Activated CD8-positive, alpha-beta T cell treated with anti-CD3 and anti-CD28 coated beads for 36 hours (primary cell): ENCODE measurements around the gene TUBB2B. TPM values are rescaled to one million over a fixed set of nuclear protein-coding genes. Genes with fewer than 3 reads are reported as not detected.

Source experiments
- ATAC-seq: fragments of 200-7000 bp; cut with Tn5 transposase; one replicate; pipeline ENCODE4 v1.10.0; 2021; ENCODE audit warnings: mild to moderate bottlenecking, moderate library complexity
- CTCF ChIA-PET: fragments of 350-600 bp; sonication (Branson Sonifier 250); formaldehyde crosslinking; loops from one replicate; lab custom pipeline; 2021; ENCODE audit warnings: antibody characterized with exemption; lab: Charles Lee
- POLR2A ChIA-PET: fragments of 350-600 bp; sonication (Branson Sonifier 250); formaldehyde crosslinking; loops from one replicate; lab custom pipeline; 2021; ENCODE audit warnings: antibody characterized with exemption; lab: Charles Lee
- DNase-seq: peaks from one replicate; pipeline ENCODE4 v3.0.0-alpha.2; 2020
- H3K27ac Mint-ChIP-seq: one replicate; pipeline ENCODE4 v1.8.0; 2021; ENCODE audit warnings: mild to moderate bottlenecking, mixed read lengths
- H3K27me3 Mint-ChIP-seq: one replicate; pipeline ENCODE4 v1.8.0; 2021; ENCODE audit warnings: mixed read lengths
- H3K36me3 Mint-ChIP-seq: one replicate; pipeline ENCODE4 v1.8.0; 2021; ENCODE audit warnings: low read depth, mixed read lengths
- H3K4me1 Mint-ChIP-seq: one replicate; pipeline ENCODE4 v1.8.0; 2021; ENCODE audit warnings: low read depth, mixed read lengths
- H3K4me3 Mint-ChIP-seq: one replicate; pipeline ENCODE4 v1.8.0; 2021; ENCODE audit warnings: mild to moderate bottlenecking, moderate library complexity, mixed read lengths
- H3K9me3 Mint-ChIP-seq: one replicate; pipeline ENCODE4 v1.8.0; 2021; ENCODE audit warnings: mixed read lengths
- intact Hi-C: fragments of 100-400 bp; cut with micrococcal nuclease; formaldehyde crosslinking; loops from one replicate; pipeline ENCODE4 v1.10.0; 2022
- total RNA-seq, 2 experiments: library from RNA; stranded (reverse); gene quantifications; one replicate each; pipeline ENCODE4 v1.2.3, GENCODE V29; 2021
- TF ChIP-seq, protein P1 (sequence below): fragments of 200-600 bp; IDR thresholded peaks from one replicate; pipeline ENCODE4 v1.8.0; 2022; ENCODE audit warnings: antibody characterized with exemption, mild to moderate bottlenecking

Gene TUBB2B
- total RNA-seq, 2 experiments from 2014 or later = 0.41 to 0.67 TPM

GRCh38 chr6:3214898-3215297, 12.6 kb downstream of the TUBB2B start:
- H3K9me3 Mint-ChIP-seq = no peaks in the 10 kb centered on the region
- H3K4me3 Mint-ChIP-seq = no peak overlapping the region
- no peak overlapping the region for H3K27ac Mint-ChIP-seq
- DNase-seq = no peak
- intact Hi-C loops = no loop called here
- ChIA-PET POLR2A (interaction anchor here (0.7 kb wide), 1 partner anchor 312 kb away, joined by 4 read pairs; no protein-coding TSS in a partner anchor), CTCF (interaction anchor here (0.6 to 1.1 kb wide), 2 partner anchors 12 to 37 kb away, joined by 3 read pairs; no protein-coding TSS in a partner anchor)
- peaks cover 28% of the 10 kb centered on the region for H3K27me3 Mint-ChIP-seq
- TF ChIP-seq, protein P1, sequence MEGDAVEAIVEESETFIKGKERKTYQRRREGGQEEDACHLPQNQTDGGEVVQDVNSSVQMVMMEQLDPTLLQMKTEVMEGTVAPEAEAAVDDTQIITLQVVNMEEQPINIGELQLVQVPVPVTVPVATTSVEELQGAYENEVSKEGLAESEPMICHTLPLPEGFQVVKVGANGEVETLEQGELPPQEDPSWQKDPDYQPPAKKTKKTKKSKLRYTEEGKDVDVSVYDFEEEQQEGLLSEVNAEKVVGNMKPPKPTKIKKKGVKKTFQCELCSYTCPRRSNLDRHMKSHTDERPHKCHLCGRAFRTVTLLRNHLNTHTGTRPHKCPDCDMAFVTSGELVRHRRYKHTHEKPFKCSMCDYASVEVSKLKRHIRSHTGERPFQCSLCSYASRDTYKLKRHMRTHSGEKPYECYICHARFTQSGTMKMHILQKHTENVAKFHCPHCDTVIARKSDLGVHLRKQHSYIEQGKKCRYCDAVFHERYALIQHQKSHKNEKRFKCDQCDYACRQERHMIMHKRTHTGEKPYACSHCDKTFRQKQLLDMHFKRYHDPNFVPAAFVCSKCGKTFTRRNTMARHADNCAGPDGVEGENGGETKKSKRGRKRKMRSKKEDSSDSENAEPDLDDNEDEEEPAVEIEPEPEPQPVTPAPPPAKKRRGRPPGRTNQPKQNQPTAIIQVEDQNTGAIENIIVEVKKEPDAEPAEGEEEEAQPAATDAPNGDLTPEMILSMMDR = no peak
- H3K36me3 Mint-ChIP-seq = no peaks in the 10 kb centered on the region
- peaks cover 8% of the 10 kb centered on the region for H3K4me1 Mint-ChIP-seq
- no peak for ATAC-seq

DNA sequence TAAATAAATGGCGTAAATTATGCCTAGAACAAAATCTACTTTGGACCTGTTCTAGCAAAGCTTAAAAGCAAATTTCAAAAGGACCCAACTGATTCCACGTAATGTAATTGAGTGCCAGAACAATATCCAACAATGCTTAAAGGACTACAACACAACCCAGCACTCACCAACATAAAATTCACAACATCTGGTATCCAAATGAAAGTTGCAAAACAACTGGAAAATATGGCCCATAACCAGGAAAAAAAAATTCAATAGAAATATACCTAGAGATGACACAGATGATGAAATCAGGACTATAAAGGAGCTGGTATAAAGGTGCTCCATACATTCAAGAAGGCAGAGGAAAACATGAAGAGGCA, 14.1 kb downstream of the TUBB2B start:
- ChIA-PET POLR2A (no interaction called here), CTCF (interaction anchor here (1.2 kb wide), 1 partner anchor 10 kb away, joined by 3 read pairs; no protein-coding TSS in a partner anchor)
- no peak for ATAC-seq
- intact Hi-C loops = no loop called here
- TF ChIP-seq, protein P1 = no peak
- Mint-ChIP-seq H3K36me3 (no peaks in the 10 kb centered on the region), H3K9me3 (no peaks in the 10 kb centered on the region), H3K27me3 (peaks cover 22% of the 10 kb centered on the region), H3K4me3 (no peak overlapping the region), H3K4me1 (peaks cover 23% of the 10 kb centered on the region), H3K27ac (no peak overlapping the region)
- DNase-seq = no peak

GRCh38 chr6:3212261-3212660, 15.2 kb downstream of the TUBB2B start:
- no peaks in the 10 kb centered on the region for H3K9me3 Mint-ChIP-seq
- H3K27ac Mint-ChIP-seq = no peak overlapping the region
- no peak for DNase-seq
- peaks cover 27% of the 10 kb centered on the region for H3K4me1 Mint-ChIP-seq
- CTCF ChIA-PET = interaction anchor here (1.2 kb wide), 1 partner anchor 27 kb away, joined by 3 read pairs; no protein-coding TSS in a partner anchor
- H3K36me3 Mint-ChIP-seq = no peaks in the 10 kb centered on the region
- no peak overlapping the region for H3K4me3 Mint-ChIP-seq
- H3K27me3 Mint-ChIP-seq = peaks cover 16% of the 10 kb centered on the region
- intact Hi-C loops = no loop called here
- TF ChIP-seq, protein P1 = no peak
- ATAC-seq = no peak
- POLR2A ChIA-PET = interaction anchor here (1.0 to 1.3 kb wide), 2 partner anchors 8 to 14 kb away, joined by 3 to 6 read pairs; no protein-coding TSS in a partner anchor

DNA sequence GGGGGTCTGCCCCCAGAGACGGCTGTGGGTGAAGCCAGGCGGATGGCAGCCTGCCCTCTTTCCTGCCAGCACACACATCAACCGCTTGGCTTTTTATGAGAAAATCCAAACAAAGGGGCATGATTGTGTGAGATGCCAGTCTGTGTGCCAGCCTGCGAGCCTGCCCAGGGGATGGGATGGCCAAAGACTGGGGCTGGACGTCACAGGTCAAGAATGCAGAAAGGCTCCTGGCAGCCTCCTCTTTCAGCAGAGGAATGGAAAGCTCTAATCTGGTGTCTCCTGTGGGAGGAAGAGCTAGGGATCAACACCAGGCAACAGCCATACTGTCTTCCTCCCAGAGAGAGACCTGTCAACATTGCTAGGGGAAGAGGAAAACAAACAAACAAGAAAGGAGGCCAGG, 15.8 kb downstream of the TUBB2B start:
- CTCF ChIA-PET = interaction anchor here (1.0 to 1.2 kb wide), 2 partner anchors 11 to 28 kb away, joined by 3 read pairs; no protein-coding TSS in a partner anchor
- Mint-ChIP-seq H3K4me3 (no peak overlapping the region), H3K4me1 (peaks cover 27% of the 10 kb centered on the region), H3K36me3 (no peaks in the 10 kb centered on the region), H3K9me3 (no peaks in the 10 kb centered on the region), H3K27me3 (peaks cover 17% of the 10 kb centered on the region), H3K27ac (no peak overlapping the region)
- no peak for DNase-seq
- intact Hi-C loops = no loop called here
- POLR2A ChIA-PET = interaction anchor here (1.0 to 1.3 kb wide), 2 partner anchors 9 to 15 kb away, joined by 3 to 6 read pairs; no protein-coding TSS in a partner anchor
- no peak for ATAC-seq
- TF ChIP-seq, protein P1 = no peak

- H3K4me1 Mint-ChIP-seq = peaks cover 27% of the 10 kb centered on the region
- no peak for DNase-seq
- no peak for ATAC-seq
- H3K27me3 Mint-ChIP-seq = peaks cover 16% of the 10 kb centered on the region
- ChIA-PET POLR2A (interaction anchor here (0.6 to 1.3 kb wide), 2 partner anchors 17 to 31 kb away, joined by 3 read pairs; no protein-coding TSS in a partner anchor), CTCF (interaction anchor here (0.6 to 2.8 kb wide), 8 partner anchors 13 to 213 kb away, joined by 3 to 16 read pairs (median 3); no protein-coding TSS in a partner anchor)
- TF ChIP-seq, protein P1 = no peak
- intact Hi-C loops = no loop called here
- H3K36me3 Mint-ChIP-seq = no peaks in the 10 kb centered on the region
- H3K9me3 Mint-ChIP-seq = no peaks in the 10 kb centered on the region
- H3K4me3 Mint-ChIP-seq = no peak overlapping the region
- H3K27ac Mint-ChIP-seq = peak overlapping the region; percentile 87
These were observed 17.3 kb downstream of the TUBB2B start for GRCh38 chr6:3210024-3210610.
